Dermis blood vessel endothelial cell (primary cell): ENCODE results near the gene NHLRC4. TPM values are rescaled to one million over a fixed set of nuclear protein-coding genes. Genes with fewer than 3 reads are reported as not detected.

Experiments used
- DNase-seq: peaks from one replicate; pipeline ENCODE4 v3.0.0; 2010
- total RNA-seq: library from RNA; depleted of rRNA; stranded (reverse); fragments of >200 nt; gene quantifications from 2 replicates; pipeline ENCODE4 v1.2.3, GENCODE V29; 2014

The NHLRC4 gene
- 1.9 and 2.7 TPM in 2 replicates for total RNA-seq

- peak; percentile 80 for DNase-seq
Observed at GRCh38 chr16:566475-567372, at the start of gene NHLRC4. NHLRC4 (plus strand) TSS chr16:567005; CDS start chr16:568048, 1,043 bp downstream.

GRCh38 chr16:518858-519257, 47.9 kb upstream of the NHLRC4 start:
- no peak for DNase-seq

- DNase-seq, result no peak
Observed at GRCh38 chr16:519425-519824, 47.4 kb upstream of the NHLRC4 start.

GRCh38 chr16:519841-520687, 46.7 kb upstream of the NHLRC4 start:
- no peak for DNase-seq

- no peak for DNase-seq
Observed at GRCh38 chr16:520847-521246, 46.0 kb upstream of the NHLRC4 start.

- DNase-seq, result no peak
Observed at GRCh38 chr16:521381-522210, 45.2 kb upstream of the NHLRC4 start.

GRCh38 chr16:522320-523096, 44.3 kb upstream of the NHLRC4 start:
- no peak for DNase-seq

- no peak for DNase-seq
Observed at GRCh38 chr16:523097-523741, 43.6 kb upstream of the NHLRC4 start.

- DNase-seq, result no peak
Observed at GRCh38 chr16:524274-525040, 42.3 kb upstream of the NHLRC4 start.

- no peak for DNase-seq
Observed at GRCh38 chr16:525123-525519, 41.7 kb upstream of the NHLRC4 start.

GRCh38 chr16:525520-526180, 41.2 kb upstream of the NHLRC4 start:
- peak; percentile 85 for DNase-seq

- DNase-seq, result peak; percentile 58
Observed at GRCh38 chr16:526181-527014, 40.4 kb upstream of the NHLRC4 start.

- DNase-seq, result peak; percentile 92
Observed at GRCh38 chr16:527015-527903, 39.5 kb upstream of the NHLRC4 start, which contains the start of gene CAPN15. CAPN15 (plus strand) TSS chr16:527712; CDS start chr16:546839, 19,127 bp downstream.

- DNase-seq, result peak; percentile 62
Observed at GRCh38 chr16:528111-529011, 38.4 kb upstream of the NHLRC4 start.

- no peak for DNase-seq
Observed at GRCh38 chr16:529012-529575, 37.7 kb upstream of the NHLRC4 start.

- DNase-seq, result no peak
Observed at GRCh38 chr16:530111-530817, 36.5 kb upstream of the NHLRC4 start.
